B cell (primary cell): Measurements from ENCODE around the gene CDK9. TPM values are rescaled to one million over a fixed set of nuclear protein-coding genes. Genes with fewer than 3 reads are reported as not detected.

Experiments used
- ATAC-seq: fragments of 200-7000 bp; cut with Tn5 transposase; one replicate; pipeline ENCODE4 v1.10.0; 2021; ENCODE audit warnings: low read depth, mild to moderate bottlenecking, moderate number of reproducible peaks, moderate library complexity
- CTCF ChIA-PET: fragments of 350-600 bp; sonication (Branson Sonifier 250); formaldehyde crosslinking; loops from one replicate; lab custom pipeline; 2021; ENCODE audit warnings: antibody characterized with exemption, inconsistent platforms; lab: Charles Lee
- POLR2A ChIA-PET: fragments of 350-600 bp; sonication (Branson Sonifier 250); formaldehyde crosslinking; loops from one replicate; lab custom pipeline; 2021; ENCODE audit warnings: antibody characterized with exemption; lab: Charles Lee
- DNase-seq: peaks from one replicate; pipeline ENCODE4 v3.0.0; 2013
- H2AFZ ChIP-seq: 2 replicates; pipeline ENCODE4 v1.6.1; 2012; ENCODE audit warnings: mild to moderate bottlenecking, low read depth, low read length; ENCODE audit not compliant: insufficient read depth, poor library complexity, severe bottlenecking
- H3K27ac ChIP-seq, 2 donors: 1 replicate in 1 of 2; 2 replicates in 1 of 2; pipeline ENCODE4 v1.5.1; 2012 to 2013; ENCODE audit warnings: low read length in 2 of 2, mild to moderate bottlenecking in 2 of 2, moderate library complexity in 1 of 2
- H3K27me3 ChIP-seq, 4 experiments: fragments of 200-600 bp in 1 of 4; sonication (generic) in 1 of 4; replicated peaks in 1 of 4; 1 replicate in 2 of 4; 2 replicates in 2 of 4; pipeline versions ENCODE4 v1.6.1 to v1.7.0; 2013 to 2016; ENCODE audit warnings: low read length in 3 of 4, mild to moderate bottlenecking in 2 of 4, mixed read lengths in 1 of 4, moderate library complexity in 1 of 4; ENCODE audit not compliant: insufficient read depth in 4 of 4, control insufficient read depth in 3 of 4; ENCODE audit errors: control extremely low read depth in 1 of 4
- H3K36me3 ChIP-seq, 2 experiments: replicated peaks in 1 of 2; 1 replicate in 1 of 2; 2 replicates in 1 of 2; pipeline versions ENCODE4 v1.6.1 to v1.7.1; 2013; ENCODE audit warnings: low read length in 1 of 2; ENCODE audit not compliant: insufficient read depth in 2 of 2, control insufficient read depth in 1 of 2; ENCODE audit errors: control extremely low read depth in 1 of 2, extremely low read depth in 1 of 2
- H3K4me1 ChIP-seq, 2 donors: fragments of 200-600 bp in 1 of 2; sonication (generic) in 1 of 2; 1 replicate in 1 of 2; 2 replicates in 1 of 2; pipeline versions ENCODE4 v1.5.1 to v1.6.1; 2013 to 2017; ENCODE audit warnings: low read length in 2 of 2; ENCODE audit not compliant: control insufficient read depth in 2 of 2, insufficient read depth in 2 of 2
- H3K4me2 ChIP-seq: replicated peaks from 2 replicates; pipeline ENCODE3; 2012; ENCODE audit warnings: mild to moderate bottlenecking, low read depth, low read length; ENCODE audit not compliant: poor library complexity, severe bottlenecking
- H3K4me3 ChIP-seq, 5 experiments: fragments of 200-600 bp in 1 of 5; sonication (generic) in 1 of 5; 1 replicate in 3 of 5; 2 replicates in 2 of 5; pipeline versions ENCODE4 v1.5.1 to v1.7.0; 2011 to 2016; ENCODE audit warnings: low read length in 4 of 5, mild to moderate bottlenecking in 4 of 5, low read depth in 2 of 5, control low read depth in 1 of 5, moderate library complexity in 1 of 5; ENCODE audit not compliant: insufficient read depth in 1 of 5; ENCODE audit errors: control extremely low read depth in 1 of 5, extremely low read depth in 1 of 5
- H3K79me2 ChIP-seq: fragments of 200-600 bp; sonication (generic); one replicate; pipeline ENCODE4 v1.6.0; 2016; ENCODE audit warnings: low read length; ENCODE audit not compliant: control insufficient read depth, insufficient read depth
- H3K9ac ChIP-seq: fragments of 200-600 bp; sonication (generic); 2 replicates; pipeline ENCODE4 v1.6.1; 2017; ENCODE audit warnings: mild to moderate bottlenecking, low read length, moderate library complexity
- H3K9me3 ChIP-seq, 3 donors: one replicate each; pipeline versions ENCODE4 v1.6.1 to v1.7.1; 2013; ENCODE audit warnings: low read length in 2 of 3; ENCODE audit not compliant: control insufficient read depth in 2 of 3, insufficient read depth in 1 of 3; ENCODE audit errors: control extremely low read depth in 1 of 3
- H4K20me1 ChIP-seq: 2 replicates; pipeline ENCODE4 v1.6.0; 2012; ENCODE audit warnings: mild to moderate bottlenecking, low read length; ENCODE audit not compliant: insufficient read depth, control insufficient read depth, poor library complexity, severe bottlenecking
- H3K27ac Mint-ChIP-seq: one replicate; pipeline ENCODE4 v1.8.0; 2021; ENCODE audit warnings: mixed read lengths
- H3K27me3 Mint-ChIP-seq: one replicate; pipeline ENCODE4 v1.8.0; 2021; ENCODE audit warnings: mixed read lengths
- H3K4me1 Mint-ChIP-seq: one replicate; pipeline ENCODE4 v1.8.0; 2021; ENCODE audit warnings: mixed read lengths
- H3K4me3 Mint-ChIP-seq: one replicate; pipeline ENCODE4 v1.8.0; 2021; ENCODE audit warnings: mixed read lengths
- H3K9me3 Mint-ChIP-seq: one replicate; pipeline ENCODE4 v1.8.0; 2022; ENCODE audit warnings: mixed read lengths; ENCODE audit not compliant: insufficient read depth
- EZH2 ChIP-seq: IDR thresholded peaks from 2 replicates; pipeline ENCODE4 v1.6.1; 2012; ENCODE audit warnings: borderline replicate concordance, low read depth, mild to moderate bottlenecking, moderate library complexity, low read length; ENCODE audit not compliant: insufficient read depth, poor library complexity, severe bottlenecking
- WGBS: methylation state at CpG from one replicate; pipeline ENCODE4 v1.1.5; 2013; ENCODE audit warnings: missing lambda C conversion rate; ENCODE audit not compliant: insufficient coverage; 5-methylcytosine and 5-hydroxymethylcytosine counted together
- intact Hi-C: fragments of 100-400 bp; cut with micrococcal nuclease; formaldehyde crosslinking; loops from one replicate; pipeline ENCODE4 v1.10.0; 2022
- polyA plus RNA-seq: library from polyadenylated mRNA; depleted of rRNA; stranded (reverse); fragments of >200 nt; gene quantifications from 2 replicates; pipeline ENCODE4 v1.2.3, GENCODE V29; 2012
- total RNA-seq, 2 donors: library from RNA; stranded (reverse); fragments of 120-200 nt in 1 of 2; gene quantifications; 1 replicate in 1 of 2; 2 replicates in 1 of 2; pipeline versions ENCODE4 v1.2.3 to v1.2.4, GENCODE V29; 2013 to 2022
- TF ChIP-seq, protein P1 (sequence below): fragments of 200-600 bp; IDR thresholded peaks from one replicate; pipeline ENCODE4 v1.8.0; 2022; ENCODE audit warnings: antibody characterized with exemption, mild to moderate bottlenecking

Gene CDK9
- total and polyA plus RNA-seq, 2 donors (not counting 1 experiment from before 2014, with no cell fraction given): 145 to 176 TPM

DNA sequence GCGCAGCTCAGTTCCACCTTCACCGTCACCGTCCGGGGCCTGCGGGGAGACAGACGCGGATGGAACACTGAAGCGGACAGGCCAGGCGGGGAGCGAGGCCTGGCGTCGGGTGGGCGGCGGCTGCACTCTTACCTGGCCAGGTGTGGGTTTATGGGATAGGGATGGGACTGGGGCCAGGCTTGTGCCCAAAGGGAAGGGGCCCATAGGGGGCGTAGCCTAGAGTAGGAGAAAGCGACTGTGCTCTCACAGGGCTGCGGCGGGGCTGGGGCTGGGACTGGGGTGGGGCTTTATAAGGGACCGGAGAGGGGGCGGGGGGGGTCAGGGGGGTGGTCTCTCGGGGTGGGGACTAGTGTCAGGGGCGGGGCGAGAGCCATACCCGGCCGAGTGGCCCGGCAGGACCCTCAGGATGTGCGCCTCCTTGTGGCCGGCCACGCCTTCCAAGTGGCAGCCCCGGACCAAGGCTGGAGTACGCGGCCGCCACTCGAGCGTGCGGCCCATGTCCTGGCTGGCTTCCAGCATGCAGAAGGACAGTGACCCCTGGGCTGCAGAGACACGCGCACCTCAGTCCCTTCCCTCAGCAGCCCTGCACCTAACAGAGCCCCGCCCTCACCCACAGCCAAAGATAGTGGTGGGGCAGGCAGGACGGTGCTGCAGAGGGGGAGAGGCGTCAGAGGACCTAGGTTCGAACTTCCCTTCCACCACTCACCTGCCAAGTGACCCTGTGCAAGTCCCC is 39.7 kb downstream of the CDK9 start:
- Mint-ChIP-seq H3K27ac (no peak overlapping the region), H3K4me1 (no peaks in the 10 kb centered on the region), H3K9me3 (no peaks in the 10 kb centered on the region), H3K27me3 (no peaks in the 10 kb centered on the region), H3K4me3 (no peak overlapping the region)
- Histone ChIP-seq H3K27ac (no peak overlapping the region), H3K36me3 (peaks cover 0 to 6% of the 10 kb centered on the region in 2 experiments), H3K9ac (no peak overlapping the region), H3K4me3 (no peak overlapping the region), H3K4me1 (no peaks in the 10 kb centered on the region), H2AFZ (no peak overlapping the region), H3K4me2 (no peak overlapping the region), H3K79me2 (no peaks in the 10 kb centered on the region), H3K9me3 (no peaks in the 10 kb centered on the region), H4K20me1 (no peaks in the 10 kb centered on the region), H3K27me3 (no peaks in the 10 kb centered on the region)
- no peak for ATAC-seq
- DNase-seq: no peak
- POLR2A ChIA-PET: no interaction called here
- CTCF ChIA-PET: interaction anchor here (1.1 to 2.9 kb wide), 4 partner anchors 41 to 90 kb away, joined by 3 to 14 read pairs (median 4); partner anchors contain the start of gene TOR2A
- TF ChIP-seq, protein P1, sequence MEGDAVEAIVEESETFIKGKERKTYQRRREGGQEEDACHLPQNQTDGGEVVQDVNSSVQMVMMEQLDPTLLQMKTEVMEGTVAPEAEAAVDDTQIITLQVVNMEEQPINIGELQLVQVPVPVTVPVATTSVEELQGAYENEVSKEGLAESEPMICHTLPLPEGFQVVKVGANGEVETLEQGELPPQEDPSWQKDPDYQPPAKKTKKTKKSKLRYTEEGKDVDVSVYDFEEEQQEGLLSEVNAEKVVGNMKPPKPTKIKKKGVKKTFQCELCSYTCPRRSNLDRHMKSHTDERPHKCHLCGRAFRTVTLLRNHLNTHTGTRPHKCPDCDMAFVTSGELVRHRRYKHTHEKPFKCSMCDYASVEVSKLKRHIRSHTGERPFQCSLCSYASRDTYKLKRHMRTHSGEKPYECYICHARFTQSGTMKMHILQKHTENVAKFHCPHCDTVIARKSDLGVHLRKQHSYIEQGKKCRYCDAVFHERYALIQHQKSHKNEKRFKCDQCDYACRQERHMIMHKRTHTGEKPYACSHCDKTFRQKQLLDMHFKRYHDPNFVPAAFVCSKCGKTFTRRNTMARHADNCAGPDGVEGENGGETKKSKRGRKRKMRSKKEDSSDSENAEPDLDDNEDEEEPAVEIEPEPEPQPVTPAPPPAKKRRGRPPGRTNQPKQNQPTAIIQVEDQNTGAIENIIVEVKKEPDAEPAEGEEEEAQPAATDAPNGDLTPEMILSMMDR: no peak
- no peak for TF ChIP-seq EZH2
- 88% methylated on average over 28 of the region's 42 CpGs for WGBS
- intact Hi-C loops: no loop called here

DNA sequence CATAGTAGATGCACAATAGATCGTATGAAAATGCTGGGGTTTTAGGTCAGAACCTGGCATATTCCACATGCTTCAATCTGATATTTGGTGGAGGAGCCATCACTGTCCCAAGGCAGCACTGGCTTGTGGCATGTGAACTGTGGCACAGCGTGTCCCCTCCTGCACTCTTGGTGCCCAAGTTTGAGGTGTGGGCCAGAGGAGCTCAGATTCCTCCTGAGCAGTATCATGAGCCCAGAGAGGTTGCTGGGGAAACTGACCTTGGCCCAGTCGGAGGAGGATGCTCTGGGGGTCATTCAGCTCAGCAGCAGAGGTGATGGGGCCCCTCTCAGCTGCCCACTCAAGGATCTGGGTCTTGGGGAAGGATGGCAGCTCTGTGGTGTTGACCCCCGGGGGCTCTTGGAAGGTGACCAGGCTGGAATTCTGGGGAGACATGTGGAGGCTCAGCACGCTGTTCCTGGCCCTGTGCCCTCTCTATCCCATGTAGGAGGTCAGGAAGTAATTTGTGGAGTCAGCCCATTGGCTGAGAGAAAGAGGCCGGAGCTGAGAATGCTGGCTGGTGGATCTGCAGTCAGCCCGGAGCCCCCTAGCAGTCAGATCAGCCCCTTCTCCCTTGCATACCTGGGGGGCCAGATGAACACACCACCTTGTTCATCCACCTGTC is 40.5 kb downstream of the CDK9 start:
- Mint-ChIP-seq H3K27ac (no peak overlapping the region), H3K4me1 (no peaks in the 10 kb centered on the region), H3K9me3 (no peaks in the 10 kb centered on the region), H3K4me3 (no peak overlapping the region), H3K27me3 (no peaks in the 10 kb centered on the region)
- no peak overlapping the region for H3K27ac ChIP-seq
- no peaks in the 10 kb centered on the region for H3K79me2 ChIP-seq
- intact Hi-C loops: no loop called here
- peaks cover 0 to 6% of the 10 kb centered on the region in 2 experiments for H3K36me3 ChIP-seq
- H3K4me3 ChIP-seq: no peak overlapping the region
- ATAC-seq (no peak), DNase-seq (no peak)
- no peaks in the 10 kb centered on the region for H3K9me3 ChIP-seq
- POLR2A ChIA-PET: no interaction called here
- no peak overlapping the region for H3K4me2 ChIP-seq
- H3K9ac ChIP-seq: no peak overlapping the region
- H4K20me1 ChIP-seq: no peaks in the 10 kb centered on the region
- H3K4me1 ChIP-seq: no peaks in the 10 kb centered on the region
- TF ChIP-seq, protein P1: no peak
- H3K27me3 ChIP-seq: no peaks in the 10 kb centered on the region
- CTCF ChIA-PET: interaction anchor here (1.1 kb wide), 1 partner anchor 43 kb away, joined by 4 read pairs; no protein-coding TSS in a partner anchor
- 98% methylated on average over 6 of the region's 7 CpGs for WGBS
- H2AFZ ChIP-seq: no peak overlapping the region
